SK-N-SH (cell line): ENCODE data around the gene MAN1A1. TPM values are rescaled to one million over a fixed set of nuclear protein-coding genes. Genes with fewer than 3 reads are reported as not detected.

ENCODE experiments used
- CTCF ChIA-PET: fragments of 300-600, 350-600 bp; formaldehyde crosslinking; extraction: SDS; loops from one replicate; lab custom pipeline; 2021; lab: Yijun Ruan, JAX
- POLR2A ChIA-PET: fragments of 350-600 bp; sonication (Branson Sonifier 250); formaldehyde crosslinking; extraction: SDS; loops from one replicate; lab custom pipeline; 2020; ENCODE audit warnings: antibody characterized with exemption, inconsistent platforms; lab: Yijun Ruan, JAX
- DNase-seq: peaks from one replicate; pipeline ENCODE4 v3.0.0; 2012
- H2AFZ ChIP-seq: fragments of 200-600 bp; sonication (generic); 2 replicates; pipeline ENCODE4 v1.8.1; 2016; ENCODE audit warnings: antibody characterized with exemption, mild to moderate bottlenecking, low read depth
- H3F3A ChIP-seq: fragments of 200-600 bp; sonication (generic); replicated peaks from 2 replicates; pipeline ENCODE3; 2016; ENCODE audit warnings: antibody characterized with exemption, mild to moderate bottlenecking; ENCODE audit not compliant: insufficient read depth
- H3K27ac ChIP-seq, 2 experiments: fragments of 200-500 bp in 1 of 2; fragments of 200-600 bp in 1 of 2; sonication (Bioruptor generic) in 1 of 2; sonication (generic), shearing (Covaris generic) in 1 of 2; 2 replicates each; pipeline versions ENCODE4 v1.5.1 to v1.6.1; 2014 to 2016; ENCODE audit warnings: low read depth in 2 of 2, inconsistent platforms in 1 of 2, low read length in 1 of 2, mild to moderate bottlenecking in 1 of 2, mixed read lengths in 1 of 2
- H3K27me3 ChIP-seq: fragments of 200-600 bp; sonication (generic), shearing (Covaris generic); 2 replicates; pipeline ENCODE4 v1.6.1; 2016; ENCODE audit warnings: mixed run types; ENCODE audit not compliant: insufficient read depth
- H3K36me3 ChIP-seq, 2 experiments: fragments of 200-500 bp in 1 of 2; fragments of 200-600 bp in 1 of 2; sonication (Bioruptor generic) in 1 of 2; sonication (generic) in 1 of 2; replicated peaks in 1 of 2; 2 replicates each; pipeline versions ENCODE3 to v1.5.1; 2014 to 2016; ENCODE audit warnings: low read length in 1 of 2, mild to moderate bottlenecking in 1 of 2; ENCODE audit not compliant: insufficient read depth in 2 of 2, control insufficient read depth in 1 of 2
- H3K4me1 ChIP-seq, 2 experiments: fragments of 200-500 bp in 1 of 2; fragments of 200-600 bp in 1 of 2; sonication (Bioruptor generic) in 1 of 2; sonication (generic), shearing (Covaris generic) in 1 of 2; 2 replicates each; pipeline versions ENCODE4 v1.5.1 to v1.6.1; 2014 to 2016; ENCODE audit warnings: low read depth in 1 of 2, low read length in 1 of 2, mixed run types in 1 of 2; ENCODE audit not compliant: insufficient read depth in 2 of 2, control insufficient read depth in 1 of 2
- H3K4me2 ChIP-seq: fragments of 200-600 bp; sonication (generic), shearing (Covaris generic); 2 replicates; pipeline ENCODE4 v1.6.1; 2017; ENCODE audit warnings: mixed run types
- H3K4me3 ChIP-seq, 2 experiments: fragments of 200-500 bp in 1 of 2; fragments of 200-600 bp in 1 of 2; sonication (Bioruptor generic) in 1 of 2; sonication (generic), shearing (Covaris generic) in 1 of 2; 2 replicates each; pipeline versions ENCODE4 v1.5.1 to v1.8.1; 2014 to 2016; ENCODE audit warnings: low read depth in 2 of 2, inconsistent platforms in 1 of 2, low read length in 1 of 2, mild to moderate bottlenecking in 1 of 2, mixed read lengths in 1 of 2, moderate library complexity in 1 of 2
- H3K79me2 ChIP-seq: fragments of 200-600 bp; sonication (generic); 2 replicates; pipeline ENCODE4 v1.8.1; 2017; ENCODE audit warnings: mild to moderate bottlenecking; ENCODE audit not compliant: insufficient read depth
- H3K9ac ChIP-seq: fragments of 200-600 bp; sonication (generic); 2 replicates; pipeline ENCODE4 v1.6.1; 2017; ENCODE audit warnings: mixed run types
- H3K9me2 ChIP-seq: fragments of 200-600 bp; sonication (generic); 2 replicates; pipeline ENCODE4 v1.6.1; 2017; ENCODE audit warnings: mixed run types
- H3K9me3 ChIP-seq: fragments of 200-600 bp; sonication (generic); 2 replicates; pipeline ENCODE4 v1.6.1; 2017; ENCODE audit warnings: mixed run types, mild to moderate bottlenecking, moderate library complexity
- H4K20me1 ChIP-seq: fragments of 200-600 bp; sonication (generic); 2 replicates; pipeline ENCODE4 v1.6.1; 2017; ENCODE audit warnings: mild to moderate bottlenecking, mixed run types; ENCODE audit not compliant: insufficient read depth
- CHD2 ChIP-seq: fragments of 150-350 bp; IDR thresholded peaks from 2 replicates; pipeline ENCODE4 v1.6.1; 2018; ENCODE audit warnings: low read length; ENCODE audit not compliant: partially characterized antibody
- EP300 ChIP-seq, 2 experiments: IDR thresholded peaks; 2 replicates each; pipeline versions ENCODE4 v1.4.0 to v1.6.1; 2012; ENCODE audit warnings: borderline replicate concordance in 1 of 2, low read depth in 1 of 2, low read length in 1 of 2
- FOSL2 ChIP-seq: IDR thresholded peaks from 2 replicates; pipeline ENCODE4 v1.4.0; 2012; ENCODE audit warnings: low read depth, mild to moderate bottlenecking, moderate library complexity, borderline replicate concordance
- FOXJ3 ChIP-seq: sonication (generic); formaldehyde crosslinking; IDR thresholded peaks from 2 replicates; pipeline ENCODE4 v1.5.1; 2020; ENCODE audit warnings: mild to moderate bottlenecking, missing genetic modification reagents
- FOXM1 ChIP-seq: IDR thresholded peaks from 2 replicates; pipeline ENCODE4 v1.4.0; 2012; ENCODE audit warnings: low read depth, mild to moderate bottlenecking
- GABPA ChIP-seq: IDR thresholded peaks from 2 replicates; pipeline ENCODE4 v1.4.0; 2012; ENCODE audit warnings: low read depth, mild to moderate bottlenecking
- GATA2 ChIP-seq: sonication (generic); formaldehyde crosslinking; IDR thresholded peaks from 2 replicates; pipeline ENCODE4 v1.5.0; 2020; ENCODE audit warnings: mild to moderate bottlenecking, missing genetic modification reagents
- IRF3 ChIP-seq: fragments of 150-350 bp; IDR thresholded peaks from 2 replicates; pipeline ENCODE4 v1.6.1; 2016; ENCODE audit warnings: mild to moderate bottlenecking, low read depth, low read length
- JUND ChIP-seq: IDR thresholded peaks from 2 replicates; pipeline ENCODE4 v1.4.0; 2012
- MXI1 ChIP-seq: IDR thresholded peaks from 2 replicates; pipeline ENCODE4 v1.6.1; 2012; ENCODE audit warnings: mild to moderate bottlenecking, low read depth, low read length, improper control_type of control experiment
- RAD21 ChIP-seq: IDR thresholded peaks from 2 replicates; pipeline ENCODE4 v1.6.1; 2012; ENCODE audit warnings: mild to moderate bottlenecking, low read length
- RCOR1 ChIP-seq: fragments of 150-350 bp; IDR thresholded peaks from 2 replicates; pipeline ENCODE4 v1.6.1; 2017; ENCODE audit warnings: antibody characterized with exemption, low read length
- RXRA ChIP-seq: IDR thresholded peaks from 2 replicates; pipeline ENCODE4 v1.4.0; 2012; ENCODE audit warnings: low read depth, mild to moderate bottlenecking, borderline replicate concordance
- SIN3A ChIP-seq: IDR thresholded peaks from 2 replicates; pipeline ENCODE4 v1.6.1; 2012; ENCODE audit warnings: low read depth, mild to moderate bottlenecking, low read length, moderate library complexity, borderline replicate concordance
- SMC3 ChIP-seq: IDR thresholded peaks from 2 replicates; pipeline ENCODE4 v1.6.1; 2012; ENCODE audit warnings: low read depth, low read length, improper control_type of control experiment
- TCF12 ChIP-seq: IDR thresholded peaks from 2 replicates; pipeline ENCODE4 v1.4.0; 2012
- USF1 ChIP-seq: IDR thresholded peaks from 2 replicates; pipeline ENCODE4 v1.4.0; 2012; ENCODE audit warnings: low read depth, borderline replicate concordance
- USF2 ChIP-seq: fragments of 150-350 bp; IDR thresholded peaks from 2 replicates; pipeline ENCODE4 v1.6.1; 2017; ENCODE audit warnings: antibody characterized with exemption, low read length, low read depth, borderline replicate concordance
- ZBTB33 ChIP-seq: IDR thresholded peaks from 2 replicates; pipeline ENCODE4 v1.4.0; 2012; ENCODE audit warnings: low read depth, borderline replicate concordance
- WGBS: methylation state at CpG from one replicate; pipeline ENCODE4 v1.1.6; 2017; ENCODE audit warnings: low lambda C conversion rate; 5-methylcytosine and 5-hydroxymethylcytosine counted together
- polyA plus RNA-seq, 3 experiments: library from polyadenylated mRNA; depleted of rRNA; stranded (reverse); fragments of >200 nt; gene quantifications; 2 replicates each; pipeline ENCODE4 v1.2.3, GENCODE V29; 2012
- TF ChIP-seq, protein P1 (sequence below): IDR thresholded peaks from 2 replicates; pipeline ENCODE4 v1.4.0; 2012; ENCODE audit warnings: low read depth
- TF ChIP-seq, protein P2 (sequence below): IDR thresholded peaks from 2 replicates; pipeline ENCODE4; 2012

MAN1A1 gene
- polyA plus RNA-seq, 1 of the 3 experiments (the other 2 are of a cell fraction), result 28.0 TPM

DNA sequence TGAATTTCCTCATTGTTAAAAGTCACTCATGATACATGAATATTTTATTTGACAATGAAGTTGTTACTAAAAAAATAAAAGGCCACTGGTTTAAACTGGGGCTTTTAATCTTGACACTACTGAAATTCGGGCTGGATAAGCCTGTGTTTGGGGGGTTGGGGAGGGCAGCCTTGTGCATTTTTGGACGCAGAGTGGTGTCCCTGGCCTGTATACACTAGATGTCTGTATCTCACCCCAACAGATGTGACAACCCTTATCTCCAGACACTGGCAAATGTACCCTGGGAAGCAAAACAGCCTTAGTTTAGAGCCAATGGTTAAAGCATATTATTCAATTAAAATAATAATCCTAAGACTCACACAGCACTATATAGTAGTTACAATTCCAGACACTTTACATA, 24.8 kb downstream of the MAN1A1 start:
- no peaks in the 10 kb centered on the region; the same call in 1 of the 2 replicates for H3K79me2 ChIP-seq
- POLR2A ChIA-PET, result no interaction called here
- H3F3A ChIP-seq, result no peaks in the 10 kb centered on the region
- no peaks in the 10 kb centered on the region; the same call in 1 of the 2 replicates for H4K20me1 ChIP-seq
- H3K9me2 ChIP-seq, result no peaks in the 10 kb centered on the region
- H3K27me3 ChIP-seq, result no peaks in the 10 kb centered on the region
- H3K4me2 ChIP-seq, result no peak overlapping the region
- H3K4me1 ChIP-seq, result peaks cover 0 to 39% of the 10 kb centered on the region in 2 experiments; a peak in 2 of 4 replicates
- no peak overlapping the region for H2AFZ ChIP-seq
- no peak overlapping the region for H3K9ac ChIP-seq
- CTCF ChIA-PET, result interaction anchor here (0.7 kb wide), 1 partner anchor 172 kb away, joined by 3 read pairs; no protein-coding TSS in a partner anchor
- no peak overlapping the region for H3K4me3 ChIP-seq
- peak overlapping the region in 1 of 2 experiments; percentile 84; a peak in 2 of 4 replicates for H3K27ac ChIP-seq
- TF ChIP-seq SMC3 (no peak), USF2 (no peak), FOXJ3 (peak; percentile 62; the same call in 1 of the 2 replicates), ZBTB33 (no peak), RCOR1 (peak; percentile 70), GABPA (no peak), EP300 (IDR thresholded peaks at IDR 0.05; ENCODE audit: borderline replicate concordance in 1 of 2, low read depth in 1 of 2, low read length in 1 of 2) (peak in 1 of 2 experiments; percentile 86; a peak in 1 of 4 replicates), FOSL2 (no peak), TCF12 (0 out of 2 replicates have a peak, but pooled peaks have one; percentile 27), FOXM1 (no peak), CHD2 (peak; percentile 84), MXI1 (peak; percentile 44; the same call in 1 of the 2 replicates), RAD21 (peak; percentile 34; the same call in 1 of the 2 replicates), USF1 (no peak), RXRA (no peak), IRF3 (no peak), JUND (no peak), SIN3A (no peak), GATA2 (CRISPR knock-in tag) (peak; percentile 79)
- TF ChIP-seq, protein P1, sequence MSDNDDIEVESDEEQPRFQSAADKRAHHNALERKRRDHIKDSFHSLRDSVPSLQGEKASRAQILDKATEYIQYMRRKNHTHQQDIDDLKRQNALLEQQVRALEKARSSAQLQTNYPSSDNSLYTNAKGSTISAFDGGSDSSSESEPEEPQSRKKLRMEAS, result no peak
- TF ChIP-seq, protein P2, sequence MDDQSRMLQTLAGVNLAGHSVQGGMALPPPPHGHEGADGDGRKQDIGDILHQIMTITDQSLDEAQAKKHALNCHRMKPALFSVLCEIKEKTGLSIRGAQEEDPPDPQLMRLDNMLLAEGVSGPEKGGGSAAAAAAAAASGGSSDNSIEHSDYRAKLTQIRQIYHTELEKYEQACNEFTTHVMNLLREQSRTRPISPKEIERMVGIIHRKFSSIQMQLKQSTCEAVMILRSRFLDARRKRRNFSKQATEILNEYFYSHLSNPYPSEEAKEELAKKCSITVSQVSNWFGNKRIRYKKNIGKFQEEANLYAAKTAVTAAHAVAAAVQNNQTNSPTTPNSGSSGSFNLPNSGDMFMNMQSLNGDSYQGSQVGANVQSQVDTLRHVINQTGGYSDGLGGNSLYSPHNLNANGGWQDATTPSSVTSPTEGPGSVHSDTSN, result no peak
- DNase-seq, result peak; percentile 50
- WGBS, result 26% methylated on average over 2 of the region's 2 CpGs
- peaks cover 0 to 7% of the 10 kb centered on the region in 2 experiments for H3K36me3 ChIP-seq
- no peaks in the 10 kb centered on the region for H3K9me3 ChIP-seq
